VCaP (cell line): ENCODE data around the gene PIGP.
"Not testable (repeated sequence)": the region's sequence is repeated elsewhere in the genome, so short reads cannot be mapped to it uniquely, and the experiment has no call there.

Source experiments
- H3K27ac ChIP-seq: fragments of 450-650 bp; 2 replicates; pipeline ENCODE4 v1.5.1; 2017
- CTCF ChIP-seq: fragments of 450-650 bp; conservative IDR thresholded peaks from 2 replicates; pipeline ENCODE4 v1.5.1; 2017; ENCODE audit warnings: mild to moderate bottlenecking, moderate library complexity

PIGP gene

GRCh38 chr21:37055271-37055855 is 17.5 kb downstream of the PIGP start:
- no peak for TF ChIP-seq CTCF

GRCh38 chr21:37049741-37050140 is 23.1 kb downstream of the PIGP start:
- H3K27ac ChIP-seq, result not testable (repeated sequence)

More at GRCh38 chr21:37055271-37055855, 17.5 kb downstream of the PIGP start:
- H3K27ac ChIP-seq, result no peak overlapping the region

DNA sequence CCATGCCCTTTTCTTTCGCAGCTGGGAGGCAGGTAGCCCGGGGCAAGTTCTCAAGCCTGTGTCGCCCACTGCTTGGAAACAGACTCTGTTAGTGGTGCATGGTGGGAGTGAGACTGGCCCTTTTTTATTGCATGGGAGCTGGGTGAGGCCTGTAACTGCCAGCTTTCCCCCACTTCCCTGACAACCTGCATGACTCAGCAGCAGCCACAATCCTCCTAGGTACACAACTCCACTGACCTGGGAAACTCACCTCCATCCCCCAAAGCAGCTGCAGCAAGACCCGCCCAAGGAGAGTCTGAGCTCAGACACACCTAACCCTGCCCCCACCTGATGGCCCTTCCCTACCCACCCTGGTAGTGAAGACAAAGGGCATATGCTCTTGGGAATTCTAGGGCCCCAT is 25.8 kb downstream of the PIGP start:
- H3K27ac ChIP-seq, result no peak overlapping the region
- no peak for TF ChIP-seq CTCF

DNA sequence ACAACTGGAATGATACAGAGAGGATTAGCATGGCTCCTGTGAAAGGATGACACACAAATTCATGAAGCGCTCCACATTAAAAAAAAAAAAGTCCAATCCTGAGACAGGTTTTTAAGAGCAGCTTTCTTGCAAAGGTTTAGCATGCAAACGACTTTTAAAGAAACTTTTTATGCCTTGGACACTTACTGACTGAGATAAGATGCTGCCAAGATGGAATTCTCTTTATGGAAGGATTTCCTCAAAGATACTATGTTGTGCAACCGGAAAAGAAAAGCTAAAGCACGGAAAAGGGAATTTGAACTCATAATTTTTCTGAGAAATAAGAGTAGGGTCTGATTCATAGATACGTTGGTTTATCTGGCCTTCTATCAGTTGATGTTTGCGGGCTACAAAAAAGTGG is 27.3 kb downstream of the PIGP start:
- H3K27ac ChIP-seq, result no peak overlapping the region
- no peak for TF ChIP-seq CTCF

GRCh38 chr21:37045149-37045548 is 27.7 kb downstream of the PIGP start:
- TF ChIP-seq CTCF, result no peak
- no peak overlapping the region for H3K27ac ChIP-seq

DNA sequence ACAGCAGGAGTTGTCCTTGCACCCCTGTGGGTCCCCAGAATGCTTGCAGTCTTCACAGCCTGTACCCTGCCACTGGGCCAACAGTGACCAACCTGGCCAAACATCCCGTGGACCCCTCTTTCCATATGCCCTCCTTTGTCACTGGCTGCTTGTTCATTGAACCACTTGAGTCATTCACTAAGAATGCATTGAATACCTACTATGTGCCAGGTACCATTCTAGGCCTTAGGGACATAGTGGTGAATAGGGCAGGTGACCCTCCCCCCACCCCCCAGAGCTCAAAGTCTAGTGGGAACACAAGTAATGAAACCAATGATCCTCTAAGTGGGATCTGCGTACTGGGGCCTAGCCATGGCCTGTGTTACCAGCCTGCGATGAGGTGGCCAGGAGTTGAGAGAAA is 28.2 kb downstream of the PIGP start:
- no peak for TF ChIP-seq CTCF
- no peak overlapping the region for H3K27ac ChIP-seq

DNA sequence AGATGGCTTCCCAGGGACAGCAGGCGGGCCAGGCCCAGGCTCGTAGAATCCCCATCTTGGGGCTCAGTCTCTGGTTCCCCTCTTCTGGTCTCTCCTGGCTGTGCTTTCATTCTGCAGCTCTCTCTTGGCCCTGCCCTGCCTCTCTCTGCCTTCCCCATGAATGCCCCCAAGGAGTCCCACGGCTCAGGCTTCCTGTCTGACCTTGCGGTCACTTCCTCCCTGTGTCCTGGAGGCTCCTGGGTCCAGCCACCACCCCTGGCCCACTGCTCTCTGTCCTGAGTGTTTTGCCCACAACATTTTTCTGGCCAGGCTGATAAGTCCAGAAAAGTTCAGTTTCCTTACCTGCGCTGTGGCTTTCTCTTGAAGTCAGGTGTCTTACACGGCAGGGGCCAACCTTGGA is 29.1 kb downstream of the PIGP start:
- H3K27ac ChIP-seq, result no peak overlapping the region
- no peak for TF ChIP-seq CTCF

DNA sequence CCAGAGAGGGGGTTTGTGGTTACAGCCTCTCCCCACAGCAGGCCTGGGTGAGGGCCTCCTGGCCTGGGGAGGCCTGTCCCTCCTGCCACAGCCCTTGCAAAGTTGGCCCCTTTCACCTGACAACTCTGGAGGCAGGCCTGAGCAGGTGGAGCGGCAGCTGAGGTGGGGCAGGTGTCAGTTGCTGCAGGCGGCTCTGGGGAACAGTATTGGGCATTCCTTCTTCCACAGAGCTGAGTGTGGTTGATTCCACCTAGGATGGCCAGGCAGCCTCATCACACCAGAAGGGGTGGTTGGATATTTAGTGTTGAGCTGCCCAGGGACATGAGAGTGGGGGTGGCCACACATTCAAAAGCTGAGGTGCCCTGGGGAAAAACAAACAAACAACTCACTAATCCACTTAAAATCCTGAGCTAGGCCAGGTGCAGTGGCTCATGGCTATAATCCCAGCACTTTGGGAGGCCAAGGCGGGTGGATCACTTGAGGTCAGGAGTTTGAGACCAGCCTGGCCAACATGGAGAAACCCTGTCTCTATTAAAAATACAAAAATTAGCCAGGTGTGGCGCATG is 31.1 kb downstream of the PIGP start:
- no peak overlapping the region for H3K27ac ChIP-seq
- TF ChIP-seq CTCF, result no peak
